BJ (cell line): ENCODE measurements around the gene UBAP2. TPM values are rescaled to one million over a fixed set of nuclear protein-coding genes. Genes with fewer than 3 reads are reported as not detected.

Experiments used
- CTCF ChIA-PET: fragments of 350-600 bp; formaldehyde crosslinking; extraction: SDS; loops from one replicate; lab custom pipeline; 2021; ENCODE audit warnings: antibody characterized with exemption, inconsistent platforms; lab: Yijun Ruan, JAX
- POLR2A ChIA-PET: fragments of 300-600 bp; sonication (Branson Sonifier 250); formaldehyde crosslinking; extraction: SDS; loops from one replicate; lab custom pipeline; 2021; ENCODE audit warnings: antibody characterized with exemption; lab: Charles Lee
- DNase-seq: peaks from one replicate; pipeline ENCODE4 v3.0.0-alpha.2; 2011; ENCODE audit warnings: low read depth
- H3K27me3 ChIP-seq: 2 replicates; pipeline ENCODE4 v1.6.0; 2011; ENCODE audit warnings: low read length; ENCODE audit not compliant: control insufficient read depth, insufficient read depth
- H3K36me3 ChIP-seq: 2 replicates; pipeline ENCODE4 v1.5.1; 2011; ENCODE audit warnings: low read length; ENCODE audit not compliant: control insufficient read depth, insufficient read depth
- H3K4me3 ChIP-seq: 2 replicates; pipeline ENCODE4 v1.5.1; 2011; ENCODE audit warnings: low read depth, mild to moderate bottlenecking, control low read depth, low read length
- polyA plus RNA-seq: library from polyadenylated mRNA; depleted of rRNA; stranded (reverse); fragments of >200 nt; gene quantifications from 2 replicates; pipeline ENCODE4 v1.2.3, GENCODE V29; 2011
- TF ChIP-seq, protein P1 (sequence below): IDR thresholded peaks from 2 replicates; pipeline ENCODE4 v1.5.1; 2011; ENCODE audit warnings: low read depth, mild to moderate bottlenecking, control low read depth, inconsistent platforms, low read length, moderate library complexity; ENCODE audit not compliant: insufficient read depth

UBAP2 gene
- polyA plus RNA-seq, 1 experiment: 18.9 TPM

DNA sequence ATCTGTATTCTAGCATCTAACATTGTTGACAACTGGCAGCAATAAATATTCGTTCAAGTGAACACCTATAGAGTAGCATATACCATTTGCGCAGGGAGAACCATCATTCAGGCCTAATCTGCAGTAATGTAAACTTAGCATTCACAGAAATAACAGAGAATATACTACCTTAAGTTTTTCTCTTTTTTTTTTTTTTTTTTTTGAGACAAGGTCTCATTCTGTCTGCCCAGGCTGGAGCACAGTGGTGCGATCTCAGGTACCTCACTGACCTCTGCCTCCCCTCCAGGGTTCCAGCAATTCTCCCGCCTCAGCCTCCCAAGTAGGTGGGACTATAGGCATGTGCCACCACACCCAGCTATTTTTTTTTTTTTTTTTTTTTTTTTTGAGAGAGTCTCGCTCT lies 12.1 kb downstream of the UBAP2 start:
- TF ChIP-seq, protein P1, sequence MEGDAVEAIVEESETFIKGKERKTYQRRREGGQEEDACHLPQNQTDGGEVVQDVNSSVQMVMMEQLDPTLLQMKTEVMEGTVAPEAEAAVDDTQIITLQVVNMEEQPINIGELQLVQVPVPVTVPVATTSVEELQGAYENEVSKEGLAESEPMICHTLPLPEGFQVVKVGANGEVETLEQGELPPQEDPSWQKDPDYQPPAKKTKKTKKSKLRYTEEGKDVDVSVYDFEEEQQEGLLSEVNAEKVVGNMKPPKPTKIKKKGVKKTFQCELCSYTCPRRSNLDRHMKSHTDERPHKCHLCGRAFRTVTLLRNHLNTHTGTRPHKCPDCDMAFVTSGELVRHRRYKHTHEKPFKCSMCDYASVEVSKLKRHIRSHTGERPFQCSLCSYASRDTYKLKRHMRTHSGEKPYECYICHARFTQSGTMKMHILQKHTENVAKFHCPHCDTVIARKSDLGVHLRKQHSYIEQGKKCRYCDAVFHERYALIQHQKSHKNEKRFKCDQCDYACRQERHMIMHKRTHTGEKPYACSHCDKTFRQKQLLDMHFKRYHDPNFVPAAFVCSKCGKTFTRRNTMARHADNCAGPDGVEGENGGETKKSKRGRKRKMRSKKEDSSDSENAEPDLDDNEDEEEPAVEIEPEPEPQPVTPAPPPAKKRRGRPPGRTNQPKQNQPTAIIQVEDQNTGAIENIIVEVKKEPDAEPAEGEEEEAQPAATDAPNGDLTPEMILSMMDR: no peak
- CTCF ChIA-PET: interaction anchor here (0.7 kb wide), 1 partner anchor 11 kb away, joined by 3 read pairs; no protein-coding TSS in a partner anchor
- Histone ChIP-seq H3K36me3 (no peaks in the 10 kb centered on the region; the same call in 1 of the 2 replicates), H3K27me3 (no peaks in the 10 kb centered on the region), H3K4me3 (no peak overlapping the region)
- POLR2A ChIA-PET: no interaction called here
- no peak for DNase-seq

GRCh38 chr9:34035656-34036055 lies 13.0 kb downstream of the UBAP2 start:
- CTCF ChIA-PET: interaction anchor here (0.7 kb wide), 1 partner anchor 10 kb away, joined by 3 read pairs; no protein-coding TSS in a partner anchor
- Histone ChIP-seq H3K27me3 (no peaks in the 10 kb centered on the region), H3K36me3 (no peaks in the 10 kb centered on the region; the same call in 1 of the 2 replicates), H3K4me3 (no peak overlapping the region)
- no peak for DNase-seq
- POLR2A ChIA-PET: no interaction called here
- TF ChIP-seq, protein P1: no peak

DNA sequence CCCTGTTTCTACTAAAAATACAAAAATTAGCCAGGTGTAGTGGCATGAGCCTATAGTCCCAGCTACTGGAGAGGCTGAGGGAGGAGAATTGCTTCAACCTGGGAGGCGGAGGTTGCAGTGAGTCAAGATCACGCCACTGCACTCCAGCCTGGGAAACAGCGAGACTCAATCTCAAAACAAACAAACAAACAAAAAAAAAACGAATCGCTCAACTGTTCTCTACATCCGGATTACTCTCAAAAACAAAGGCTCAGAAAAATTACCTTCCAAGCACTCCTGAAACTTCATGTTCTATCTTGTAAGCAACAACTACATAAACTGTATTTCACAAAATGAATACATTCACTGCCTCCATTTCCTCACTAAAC lies 14.0 kb downstream of the UBAP2 start:
- CTCF ChIA-PET: no interaction called here
- Histone ChIP-seq H3K36me3 (no peaks in the 10 kb centered on the region; the same call in 1 of the 2 replicates), H3K4me3 (no peak overlapping the region), H3K27me3 (no peaks in the 10 kb centered on the region)
- POLR2A ChIA-PET: no interaction called here
- TF ChIP-seq, protein P1: no peak
- no peak for DNase-seq

GRCh38 chr9:34032631-34033030 lies 16.1 kb downstream of the UBAP2 start:
- TF ChIP-seq, protein P1: no peak

DNA sequence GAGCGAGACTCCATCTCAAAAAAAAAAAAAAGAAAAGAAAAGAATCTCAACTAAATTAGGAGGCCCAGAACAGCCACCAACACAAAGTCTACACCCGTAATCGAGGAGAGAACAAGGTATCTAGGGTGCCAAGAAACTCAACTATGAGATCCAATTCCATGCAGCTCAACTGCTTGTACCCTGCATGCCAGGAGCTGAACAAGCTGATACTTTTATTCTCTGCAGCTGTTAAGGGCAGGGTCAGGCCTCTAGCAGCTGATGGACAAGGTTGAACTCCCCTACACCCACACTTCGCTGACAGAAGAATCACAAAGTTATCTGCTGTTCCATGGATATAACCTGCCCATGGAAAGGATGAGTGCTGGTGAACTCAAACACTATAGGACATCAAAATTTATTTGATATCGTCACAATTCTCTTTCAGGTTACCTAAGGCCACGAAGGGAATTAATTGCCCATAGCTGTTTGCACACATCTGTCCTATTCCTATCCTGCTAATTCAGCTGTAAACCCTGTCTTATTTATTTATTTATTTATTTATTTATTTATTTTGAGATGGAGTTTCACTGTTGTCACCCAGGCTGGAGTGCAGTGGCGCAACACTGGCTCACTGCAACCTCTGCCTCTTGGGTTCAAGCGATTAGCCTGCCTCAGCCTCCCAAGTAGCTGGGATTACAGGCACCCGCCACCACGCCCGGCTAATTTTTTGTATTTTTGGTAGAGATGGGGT lies 20.7 kb downstream of the UBAP2 start:
- Histone ChIP-seq H3K4me3 (no peak overlapping the region), H3K36me3 (peaks cover 2% of the 10 kb centered on the region; the same call in 1 of the 2 replicates), H3K27me3 (no peaks in the 10 kb centered on the region)
- ChIA-PET POLR2A (no interaction called here), CTCF (interaction anchor here (0.7 kb wide), 1 partner anchor 1473 kb away, joined by 4 read pairs; no protein-coding TSS in a partner anchor)
- DNase-seq: no peak
- TF ChIP-seq, protein P1: no peak

More at GRCh38 chr9:34032631-34033030, 16.1 kb downstream of the UBAP2 start:
- ChIA-PET CTCF (interaction anchor here (1.1 to 1.2 kb wide), 2 partner anchors 12 to 41 kb away, joined by 3 read pairs; no protein-coding TSS in a partner anchor), POLR2A (no interaction called here)
- DNase-seq: no peak
- Histone ChIP-seq H3K27me3 (no peaks in the 10 kb centered on the region), H3K36me3 (peaks cover 2% of the 10 kb centered on the region; the same call in 1 of the 2 replicates), H3K4me3 (no peak overlapping the region)
